Stromal cell of bone marrow (primary cell): ENCODE results near the gene DUSP1.
A peak's percentile ranks its signal among the peaks of the same experiment; 100 is the strongest.

ENCODE experiments used
- DNase-seq: peaks from one replicate; pipeline ENCODE4 v3.0.0-alpha.2; 2012; ENCODE audit warnings: low read depth

Gene DUSP1

DNA sequence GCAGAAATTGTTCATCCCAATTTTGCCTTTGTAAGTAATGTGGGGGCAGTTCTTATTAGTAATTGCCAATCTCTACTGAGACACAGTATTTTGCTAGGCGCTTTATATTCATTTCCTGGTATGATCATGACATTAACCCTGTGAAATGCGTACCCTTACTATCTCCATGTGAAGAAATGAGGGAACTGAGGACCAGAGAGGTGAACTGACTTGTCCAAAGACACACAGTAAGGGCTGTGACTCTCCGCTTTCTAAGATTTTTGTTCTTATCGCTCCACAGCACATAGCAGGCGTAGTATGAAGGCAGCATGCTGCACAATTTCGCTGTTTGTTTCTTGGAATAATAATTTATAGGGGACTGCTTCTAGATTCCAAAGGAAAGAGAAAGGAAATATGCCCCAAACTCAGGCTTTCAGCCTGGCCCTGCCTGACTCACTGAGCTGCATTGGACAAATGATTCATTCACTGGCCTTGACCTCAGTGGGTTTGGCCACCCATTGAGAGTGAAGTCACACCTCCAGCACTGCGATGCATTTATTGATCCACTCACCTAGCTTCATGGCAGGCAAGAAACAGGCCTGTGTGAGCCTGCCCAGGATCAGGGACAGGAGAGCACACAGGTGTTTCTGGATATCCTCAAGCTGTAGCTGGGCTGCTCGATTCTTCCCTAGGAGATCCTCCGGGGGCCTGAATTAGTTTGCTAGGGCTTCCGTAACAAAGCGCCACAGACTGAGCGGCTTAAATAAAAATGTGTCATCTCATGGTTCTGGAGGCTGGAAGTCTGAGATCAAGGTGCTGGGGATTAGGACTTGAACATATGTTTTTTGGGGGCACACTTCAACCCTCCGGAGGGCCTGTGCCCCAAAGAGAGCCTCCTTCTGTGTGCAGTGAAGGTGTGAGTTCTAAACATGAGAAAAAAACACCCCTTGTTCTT is 7.2 kb upstream of the DUSP1 start:
- peak; percentile 87 for DNase-seq

DNA sequence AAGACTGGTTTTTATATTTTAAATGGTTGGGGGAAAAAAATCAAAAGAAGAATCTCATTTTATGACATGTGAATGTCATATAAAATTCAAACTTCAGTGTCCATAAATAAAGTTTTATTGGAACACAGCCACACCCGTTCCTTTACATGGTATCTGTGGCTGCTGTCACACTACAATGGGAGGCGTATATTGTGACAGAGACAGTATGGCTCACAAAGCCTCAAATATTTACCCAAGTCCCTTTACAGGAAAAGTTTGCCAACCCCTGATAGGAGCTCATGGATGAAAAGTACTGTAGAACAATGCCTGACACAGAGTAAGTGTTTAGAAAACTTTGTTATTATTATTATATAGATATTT is 5.2 kb upstream of the DUSP1 start:
- no peak for DNase-seq

DNA sequence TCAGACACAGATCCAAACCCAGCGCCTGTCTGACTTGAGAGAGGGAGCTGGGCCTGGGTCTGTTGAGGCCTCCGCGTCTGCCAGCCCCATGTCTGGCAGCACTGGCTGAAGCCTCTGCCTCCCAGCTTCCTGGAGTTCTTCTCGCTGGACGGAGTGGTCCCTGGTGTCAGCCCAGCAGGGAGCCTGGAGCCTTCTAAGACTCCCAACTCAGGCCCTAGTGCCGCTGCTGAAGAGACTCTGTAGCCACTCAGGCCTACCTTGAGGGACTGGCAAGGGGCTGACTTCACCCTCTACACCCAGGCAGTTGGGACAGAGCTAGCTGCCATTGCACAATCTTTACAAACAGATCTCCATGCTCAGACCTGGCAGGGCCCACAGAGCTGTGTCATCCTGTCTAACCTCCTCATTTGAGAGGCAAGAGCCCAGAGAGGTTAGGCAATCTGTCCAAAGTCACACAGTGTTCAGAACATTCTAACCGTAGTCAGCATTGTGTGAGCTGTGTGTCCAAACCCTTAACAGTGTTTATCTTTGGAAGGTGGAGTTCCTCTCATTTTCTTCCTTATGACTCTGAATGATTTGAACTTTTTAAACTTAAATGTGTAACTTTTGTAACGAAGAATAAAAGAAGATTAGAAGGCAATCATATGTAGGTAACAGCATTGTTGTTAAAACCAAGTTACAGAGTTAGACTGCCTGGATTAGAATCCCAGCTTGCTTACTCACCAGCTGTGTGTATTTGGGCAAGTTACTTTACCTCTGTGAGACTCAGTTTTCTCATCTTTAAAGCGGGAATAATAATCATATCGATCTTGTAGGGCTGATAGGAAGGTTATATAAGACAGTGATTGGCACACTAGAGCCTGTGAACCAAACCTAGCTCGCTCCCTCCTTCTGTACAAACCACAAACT is 4.6 kb upstream of the DUSP1 start:
- DNase-seq = peak; percentile 85

DNA sequence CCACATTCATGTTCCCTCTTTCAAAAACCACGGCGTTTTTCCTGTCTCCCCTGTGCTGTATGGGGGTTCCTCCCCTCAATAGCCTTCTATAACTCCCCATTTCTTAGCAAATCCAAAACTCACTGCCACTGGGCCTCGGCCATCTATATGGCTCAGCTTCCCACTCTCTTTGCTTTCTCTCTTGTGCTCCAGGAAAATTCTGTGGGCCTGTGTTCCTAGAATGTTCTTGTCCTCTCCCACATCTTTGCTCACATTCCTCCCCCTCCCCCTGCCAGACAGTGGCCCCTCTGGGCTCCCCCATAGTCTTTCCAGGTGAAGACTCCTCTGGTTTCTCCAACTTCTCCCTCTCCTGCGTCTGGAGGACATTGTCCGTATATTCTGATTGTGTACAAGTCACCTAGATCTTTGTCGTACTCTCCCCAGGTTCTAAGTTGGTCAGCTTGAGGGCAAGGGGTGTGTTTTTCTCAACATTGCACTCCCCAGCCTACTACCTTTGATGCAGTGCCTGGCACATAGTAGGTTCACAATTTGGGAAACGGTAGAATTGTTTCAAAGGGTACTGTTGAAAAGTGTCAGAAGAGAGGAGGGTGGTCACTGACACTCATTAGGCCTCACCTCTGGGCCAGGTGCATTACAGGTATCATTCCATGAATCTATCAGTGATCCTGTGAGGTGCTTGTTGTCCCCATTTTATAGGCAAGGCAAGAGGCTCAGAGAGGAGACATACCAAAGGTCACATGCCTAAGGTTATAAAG is 3.7 kb upstream of the DUSP1 start:
- no peak for DNase-seq

DNA sequence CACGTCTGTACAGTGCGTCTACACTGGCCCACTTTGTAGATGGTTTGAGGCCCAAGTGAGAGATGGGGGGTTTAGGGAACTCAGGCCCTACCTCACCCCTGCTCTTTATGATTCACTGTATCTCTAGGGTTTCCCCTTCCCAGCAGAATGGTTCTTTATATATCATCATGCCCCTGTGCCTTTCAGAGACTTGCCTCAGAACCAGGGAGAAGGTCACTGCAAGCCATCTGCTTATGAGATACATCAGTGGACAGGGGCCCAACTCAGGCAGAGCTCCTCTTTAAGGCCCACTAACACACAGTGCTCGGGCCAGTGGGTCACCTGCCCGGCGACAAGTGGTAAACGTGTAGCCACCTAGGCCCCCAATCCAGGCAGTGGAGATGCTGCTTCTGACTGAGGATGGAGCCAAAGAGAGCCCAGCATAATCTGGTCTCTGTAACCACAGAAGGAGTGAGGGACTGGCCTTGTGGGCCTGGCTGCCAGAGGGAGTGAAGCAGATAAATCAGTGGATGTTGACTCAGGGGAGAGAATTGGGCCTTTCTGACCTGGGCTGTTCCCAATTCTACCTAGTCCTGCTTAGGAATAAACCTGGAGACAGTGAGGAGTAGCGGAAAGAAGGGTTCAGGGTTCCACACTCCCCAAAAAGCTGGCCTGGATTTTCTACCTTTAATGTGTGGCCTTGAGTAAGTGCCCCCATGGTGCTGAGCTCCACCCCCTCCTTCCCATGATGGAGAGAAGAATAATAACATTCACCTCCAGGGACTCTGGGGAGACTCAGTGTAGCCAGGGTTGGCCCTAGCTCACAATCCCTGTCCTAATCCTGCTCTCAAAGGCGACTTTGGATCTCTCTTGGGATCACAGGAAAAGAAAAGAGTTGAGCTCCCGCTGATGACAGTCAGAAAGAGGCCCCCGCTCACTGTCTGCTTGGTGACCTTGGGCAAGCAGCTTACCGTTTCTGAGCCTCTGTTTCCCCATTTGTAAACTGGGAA is 2.8 kb upstream of the DUSP1 start:
- DNase-seq = no peak

DNA sequence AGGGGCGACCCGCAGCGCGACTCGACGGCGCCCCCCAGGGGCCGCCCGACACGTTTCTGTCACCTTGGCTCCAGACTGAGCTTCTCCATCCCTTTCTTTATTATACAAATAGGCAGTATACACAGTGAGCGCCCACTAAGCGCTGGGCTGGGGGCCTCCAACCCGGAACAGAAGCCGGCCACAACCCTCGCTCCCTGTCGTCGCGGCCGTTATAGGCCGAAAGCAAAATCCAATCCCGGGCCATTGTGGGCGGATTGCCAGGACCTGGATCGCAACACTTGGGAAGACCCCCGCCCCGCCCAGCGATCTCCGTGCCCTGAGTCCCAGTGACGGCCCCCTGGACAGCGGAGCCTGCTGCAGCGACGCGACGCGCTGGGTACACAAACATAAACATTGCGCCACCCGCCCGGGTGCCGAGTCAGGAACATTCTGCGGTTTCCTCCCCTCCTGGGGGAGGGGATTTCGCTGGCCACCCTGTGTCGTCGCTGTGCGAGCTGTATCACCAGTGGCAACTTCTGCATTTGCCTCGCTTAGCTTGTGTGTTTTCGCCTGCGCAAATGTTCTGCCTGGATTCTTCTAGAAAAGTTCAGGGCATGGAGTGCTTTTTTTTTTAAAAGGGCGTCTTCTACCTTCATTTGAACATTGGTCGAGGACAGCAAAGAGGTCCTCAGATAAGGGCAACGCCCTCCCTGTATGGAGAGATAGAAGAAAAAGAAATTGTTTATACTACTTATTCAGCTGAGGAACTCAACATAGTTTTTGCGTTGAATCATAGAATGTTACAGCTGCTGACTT is 1.3 kb upstream of the DUSP1 start:
- peak; percentile 79 for DNase-seq

DNA sequence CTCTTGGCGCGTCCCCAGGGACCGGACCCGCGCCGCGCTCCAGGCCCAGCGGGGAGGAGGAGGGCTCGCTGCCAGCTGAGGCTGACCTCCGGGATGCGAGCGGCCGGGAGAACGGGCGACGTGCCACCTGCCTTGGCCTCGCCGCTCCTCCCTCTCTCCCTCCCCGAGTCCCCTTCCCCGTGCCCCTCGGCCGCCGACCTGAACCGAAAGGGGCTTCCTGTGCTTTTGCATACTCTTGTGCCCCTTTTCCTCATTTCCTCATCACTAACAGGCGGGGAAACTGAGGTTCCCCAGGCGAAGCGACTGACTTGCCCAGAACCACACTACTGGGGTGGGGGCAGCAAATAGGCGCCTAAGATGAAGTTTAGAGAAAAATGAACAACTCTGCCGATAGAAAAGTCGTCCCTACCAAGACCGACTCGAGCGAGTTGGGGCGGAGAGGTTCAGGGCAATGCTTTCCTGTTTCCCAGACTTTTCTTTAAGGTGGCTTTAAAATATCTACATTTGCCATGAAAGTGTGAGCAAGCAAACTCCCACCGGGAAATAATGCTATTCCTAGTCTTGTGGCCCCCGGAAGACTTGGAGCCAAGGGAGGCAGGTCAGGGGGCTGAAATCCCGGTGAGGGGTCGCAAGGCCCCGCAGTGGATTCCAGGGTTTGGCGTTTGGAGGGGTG is 580 bp upstream of the DUSP1 start:
- no peak for DNase-seq

DNA sequence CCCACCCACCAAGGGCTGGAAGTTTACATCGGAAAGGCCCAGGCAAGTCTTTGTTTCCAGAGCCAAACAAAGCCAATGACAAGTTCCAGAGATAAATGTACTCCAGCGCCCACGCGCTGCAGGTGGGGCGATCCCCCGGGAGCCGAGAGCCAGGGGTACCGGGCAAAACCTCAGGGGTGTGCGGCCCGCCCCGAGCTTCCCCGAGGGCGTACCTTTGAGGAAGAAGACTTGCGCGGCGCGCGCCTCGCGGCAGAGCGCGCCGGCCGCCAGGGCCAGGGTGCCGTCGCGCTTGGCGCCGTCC is 671 bp downstream of the DUSP1 start:
- no peak for DNase-seq

DNA sequence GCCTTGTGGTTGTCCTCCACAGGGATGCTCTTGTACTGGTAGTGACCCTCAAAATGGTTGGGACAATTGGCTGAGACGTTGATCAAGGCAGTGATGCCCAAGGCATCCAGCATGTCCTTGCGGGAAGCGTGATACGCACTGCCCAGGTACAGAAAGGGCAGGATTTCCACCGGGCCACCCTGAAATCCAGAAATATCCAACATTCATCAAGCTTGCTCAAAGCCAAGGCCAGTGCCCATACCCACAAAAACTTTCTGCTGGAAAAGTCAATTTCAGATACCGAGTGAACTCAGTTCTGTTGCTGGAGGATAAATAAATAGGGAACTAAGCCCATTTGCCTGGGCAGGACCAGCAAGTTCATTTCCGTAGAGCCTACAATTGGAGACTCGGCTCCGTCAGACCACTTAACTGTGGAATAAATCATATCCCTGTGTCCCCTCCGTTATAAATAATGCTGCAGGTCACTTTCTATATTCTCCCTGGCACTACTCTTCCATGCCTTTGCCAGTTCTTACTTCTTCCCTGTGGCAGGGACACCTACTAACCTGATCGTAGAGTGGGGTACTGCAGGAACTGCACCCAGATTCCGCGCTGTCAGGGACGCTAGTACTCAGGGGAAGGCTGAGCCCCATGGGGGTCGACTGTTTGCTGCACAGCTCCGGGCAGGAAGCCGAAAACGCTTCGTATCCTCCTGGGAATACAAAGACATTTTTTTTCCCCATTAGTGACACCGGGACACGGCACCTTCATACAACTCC is 1.2 kb downstream of the DUSP1 start:
- no peak for DNase-seq

DNA sequence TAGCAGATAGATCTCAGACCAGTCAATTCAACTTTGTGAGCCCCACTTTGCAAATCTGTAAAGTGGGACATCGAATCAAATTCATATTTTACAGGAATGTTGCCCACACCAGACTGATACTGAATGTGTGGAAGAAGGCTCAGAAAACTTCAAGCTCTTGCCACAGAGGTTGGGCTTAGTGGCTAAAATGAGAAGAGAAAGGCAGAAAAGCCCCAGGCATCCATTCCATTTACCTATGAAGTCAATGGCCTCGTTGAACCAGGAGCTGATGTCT is 1.7 kb downstream of the DUSP1 start:
- DNase-seq = no peak

DNA sequence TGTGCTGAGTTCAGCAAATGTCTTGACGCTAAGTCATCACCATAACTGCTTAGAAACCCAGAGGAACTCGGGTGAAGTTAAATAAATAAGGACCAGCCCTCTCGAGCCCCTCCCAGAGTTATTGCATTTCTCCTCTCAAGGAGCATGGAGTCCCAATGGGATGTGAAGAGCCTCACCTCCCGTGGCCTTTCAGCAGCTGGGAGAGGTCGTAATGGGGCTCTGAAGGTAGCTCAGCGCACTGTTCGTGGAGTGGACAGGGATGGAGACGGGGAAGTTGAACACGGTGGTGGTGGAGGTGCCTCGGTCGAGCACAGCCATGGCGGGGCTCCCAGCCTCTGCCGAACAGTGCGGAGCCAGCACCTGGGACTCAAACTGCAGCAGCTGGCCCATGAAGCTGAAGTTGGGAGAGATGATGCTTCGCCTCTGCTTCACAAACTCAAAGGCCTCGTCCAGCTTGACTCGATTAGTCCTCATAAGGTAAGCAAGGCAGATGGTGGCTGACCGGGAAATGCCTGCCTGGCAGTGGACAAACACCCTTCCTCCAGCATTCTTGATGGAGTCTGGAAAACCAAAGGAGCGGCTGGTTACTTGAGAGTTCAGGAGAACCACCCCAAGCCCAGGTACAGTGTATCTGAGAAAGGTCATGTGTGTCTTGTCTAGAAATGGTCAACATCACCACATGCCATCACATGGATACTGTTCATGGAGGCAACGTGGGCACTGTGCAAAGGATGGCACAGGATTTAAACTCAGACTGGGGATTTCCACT is 2.2 kb downstream of the DUSP1 start:
- no peak for DNase-seq

DNA sequence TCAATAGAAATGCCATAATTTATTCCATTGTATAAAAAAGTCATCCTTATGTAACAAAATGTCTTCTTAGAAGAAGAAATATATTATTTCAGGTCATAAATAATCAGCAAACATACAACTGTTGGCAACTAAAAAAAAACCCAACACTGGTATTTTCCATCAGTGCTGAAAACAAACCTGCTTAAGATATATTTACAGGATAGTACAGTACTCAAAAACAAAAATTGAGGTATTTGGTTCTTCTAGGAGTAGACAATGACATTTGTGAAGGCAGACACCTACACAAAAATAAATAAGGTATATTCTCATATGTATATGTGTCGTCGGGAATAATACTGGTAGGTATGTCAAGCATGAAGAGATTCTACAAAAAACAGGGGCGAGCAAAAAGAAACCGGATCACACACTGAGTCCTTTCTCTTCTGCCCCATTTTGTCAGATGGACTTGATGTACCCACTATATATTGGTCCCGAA is 2.9 kb downstream of the DUSP1 start:
- no peak for DNase-seq

DNA sequence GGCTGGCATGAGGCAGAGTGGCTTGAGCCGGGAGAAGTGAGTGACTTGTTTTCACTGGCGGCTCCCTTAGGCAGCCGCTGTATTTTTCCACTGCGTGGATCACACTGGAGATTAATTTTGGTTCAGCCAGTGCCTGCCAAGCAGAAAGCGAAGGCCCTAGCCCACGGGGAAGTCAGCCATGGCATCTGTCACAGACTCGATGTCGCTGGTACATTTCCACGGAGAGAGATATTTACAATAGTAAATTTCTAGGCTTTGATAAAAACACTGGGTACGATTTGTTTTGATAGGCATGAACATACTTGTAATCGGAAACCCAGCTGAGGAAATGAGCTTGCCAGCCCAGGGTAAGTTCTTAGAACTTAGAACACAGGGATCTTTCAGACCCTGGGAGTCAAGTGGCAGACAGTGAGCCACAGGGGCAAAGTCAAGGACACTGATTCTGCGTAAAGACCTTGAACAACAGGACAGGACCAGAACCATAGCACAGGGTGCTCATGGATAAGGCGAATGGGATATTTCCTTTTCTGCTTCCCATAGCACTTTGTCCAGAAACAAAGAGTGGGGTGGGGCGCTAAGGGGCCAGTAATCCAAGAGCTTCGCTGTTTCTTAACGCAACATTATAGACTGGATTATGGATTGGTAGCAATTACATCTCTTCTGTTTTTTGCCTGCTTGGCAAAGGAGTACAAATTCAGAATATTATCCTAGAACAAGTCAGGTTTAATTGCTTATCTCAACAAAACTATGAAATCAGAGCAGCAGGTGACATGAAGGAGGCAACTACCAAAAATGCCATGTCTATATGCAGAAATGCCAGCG is 4.5 kb downstream of the DUSP1 start:
- DNase-seq = peak; percentile 81

DNA sequence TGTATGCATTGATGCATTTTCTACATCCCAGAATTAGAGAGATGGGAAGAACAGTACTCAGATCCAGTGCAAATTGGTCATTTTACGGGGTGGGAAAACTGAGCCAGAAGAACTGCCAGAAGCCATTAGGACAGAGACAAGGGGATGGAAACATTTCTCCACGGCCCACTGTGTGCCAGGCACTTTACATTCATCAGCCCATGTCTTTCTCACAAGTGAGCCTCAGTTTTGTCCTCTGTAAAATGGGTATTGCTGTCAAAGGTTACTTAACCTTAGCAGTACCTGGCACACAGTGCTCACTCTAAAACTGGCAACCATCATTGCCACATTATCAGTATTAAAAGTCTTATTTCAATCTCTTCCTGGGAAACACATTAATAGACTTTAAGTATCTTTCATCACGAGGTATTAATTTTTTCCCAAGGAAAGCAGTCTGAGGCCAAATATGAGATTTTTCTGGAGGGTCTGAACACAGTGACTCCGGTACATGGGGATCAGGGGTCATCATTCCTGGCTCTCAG is 5.2 kb downstream of the DUSP1 start:
- no peak for DNase-seq

DNA sequence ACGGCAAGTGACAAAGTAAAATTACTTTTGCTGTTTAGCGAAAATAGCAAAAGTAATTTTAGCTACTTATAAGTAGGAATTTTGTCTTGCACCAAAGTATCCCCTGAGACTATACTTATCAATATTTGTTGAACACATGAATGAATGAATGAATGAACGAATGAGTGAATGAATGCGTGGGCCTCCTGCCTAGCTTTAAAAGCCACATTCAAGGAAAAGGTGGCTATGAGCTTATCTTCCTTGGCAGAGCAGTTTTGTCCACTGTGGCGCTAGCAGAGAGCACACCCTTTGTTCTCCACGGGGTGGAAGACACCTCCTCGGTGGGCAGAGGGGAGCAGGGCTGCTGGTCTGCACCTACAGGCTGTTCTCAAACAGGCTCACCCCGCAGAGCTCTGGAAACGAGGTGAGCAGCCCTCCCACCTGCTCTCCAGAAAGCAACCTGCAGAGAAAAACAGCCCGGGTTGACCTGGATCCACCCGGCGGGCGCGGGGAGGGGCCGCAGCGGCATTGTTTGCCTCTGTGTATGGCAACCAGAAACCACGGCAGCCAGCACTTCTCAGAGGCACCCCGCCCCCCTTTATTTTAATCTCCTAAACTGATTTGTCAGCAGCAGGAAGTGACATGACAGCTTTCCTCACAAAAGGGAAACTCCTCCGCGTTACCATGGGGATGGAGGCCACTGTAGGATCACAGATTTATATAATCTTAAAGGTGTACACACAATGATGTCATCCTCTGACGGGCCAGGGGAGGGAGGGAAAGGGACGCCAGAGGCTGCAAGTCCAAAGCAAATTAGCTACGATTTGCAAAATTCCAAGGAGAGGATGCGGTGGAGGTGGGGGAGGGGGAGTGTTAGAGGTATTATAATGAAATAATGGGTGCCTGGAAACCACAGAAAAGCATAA is 5.9 kb downstream of the DUSP1 start:
- DNase-seq = peak; percentile 100

DNA sequence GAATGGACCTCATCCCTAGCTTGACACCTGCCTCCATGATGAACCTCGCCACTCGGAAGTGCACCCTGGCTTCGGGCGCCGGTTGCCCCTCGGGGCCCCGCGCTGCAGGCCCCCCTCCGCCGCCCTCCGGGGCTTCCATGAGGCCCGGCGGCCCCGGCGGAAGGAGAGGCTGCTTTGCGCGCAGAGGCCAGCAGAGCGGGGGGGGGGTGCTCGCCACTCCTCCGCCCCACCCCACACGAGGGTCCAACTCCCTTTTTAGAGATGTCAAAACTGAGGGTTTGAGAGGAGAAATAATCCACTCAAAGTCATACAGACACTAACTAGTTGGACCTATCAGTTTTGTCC is 7.9 kb downstream of the DUSP1 start:
- no peak for DNase-seq
